HL-60 (cell line): ENCODE data around the gene MBLAC1.

Experiments
- DNase-seq, 2 experiments: peaks; one replicate each; pipeline ENCODE4 v3.0.0-alpha.2; 2010 to 2020; ENCODE audit warnings: low read depth in 1 of 2, low spot score in 1 of 2
- H3K27ac ChIP-seq: fragments of 250-450 bp; sonication (Bioruptor Pico); replicated peaks from 2 replicates; pipeline ENCODE4 v1.5.1; 2020; ENCODE audit warnings: mild to moderate bottlenecking, moderate library complexity
- H3K27me3 ChIP-seq: fragments of 250-450 bp; sonication (Bioruptor Pico); 2 replicates; pipeline ENCODE4 v1.5.1; 2021; ENCODE audit warnings: mild to moderate bottlenecking, moderate library complexity; ENCODE audit not compliant: insufficient read depth, poor library complexity, severe bottlenecking
- H3K4me3 ChIP-seq: replicated peaks from 2 replicates; pipeline ENCODE4 v1.5.1; 2011; ENCODE audit warnings: mild to moderate bottlenecking, control low read depth, low read length; ENCODE audit not compliant: insufficient read depth
- GABPA ChIP-seq: IDR thresholded peaks from 2 replicates; pipeline ENCODE4 v1.6.1; 2012; ENCODE audit warnings: low read depth
- POLR2AphosphoS5 ChIP-seq: IDR thresholded peaks from 2 replicates; pipeline ENCODE4 v1.6.1; 2012; ENCODE audit warnings: low read depth
- REST ChIP-seq: IDR thresholded peaks from 2 replicates; pipeline ENCODE4 v1.6.1; 2012; ENCODE audit warnings: low read depth; ENCODE audit not compliant: insufficient replicate concordance
- SPI1 ChIP-seq: IDR thresholded peaks from 2 replicates; pipeline ENCODE4 v1.6.1; 2012; ENCODE audit warnings: low read depth, mild to moderate bottlenecking, borderline replicate concordance
- TF ChIP-seq, protein P1 (sequence below): IDR thresholded peaks from one replicate; pipeline ENCODE4 v1.5.1; 2011; ENCODE audit warnings: low read length, control low read depth, inconsistent platforms; ENCODE audit not compliant: insufficient read depth

Gene MBLAC1

GRCh38 chr7:100107125-100107737 lies 19.5 kb upstream of the MBLAC1 start:
- Histone ChIP-seq H3K27me3 (no peaks in the 10 kb centered on the region), H3K27ac (no peak overlapping the region), H3K4me3 (no peak overlapping the region)
- no peak for DNase-seq
- no peak for TF ChIP-seq GABPA
- TF ChIP-seq REST, result no peak
- no peak for TF ChIP-seq SPI1
- TF ChIP-seq, protein P1, sequence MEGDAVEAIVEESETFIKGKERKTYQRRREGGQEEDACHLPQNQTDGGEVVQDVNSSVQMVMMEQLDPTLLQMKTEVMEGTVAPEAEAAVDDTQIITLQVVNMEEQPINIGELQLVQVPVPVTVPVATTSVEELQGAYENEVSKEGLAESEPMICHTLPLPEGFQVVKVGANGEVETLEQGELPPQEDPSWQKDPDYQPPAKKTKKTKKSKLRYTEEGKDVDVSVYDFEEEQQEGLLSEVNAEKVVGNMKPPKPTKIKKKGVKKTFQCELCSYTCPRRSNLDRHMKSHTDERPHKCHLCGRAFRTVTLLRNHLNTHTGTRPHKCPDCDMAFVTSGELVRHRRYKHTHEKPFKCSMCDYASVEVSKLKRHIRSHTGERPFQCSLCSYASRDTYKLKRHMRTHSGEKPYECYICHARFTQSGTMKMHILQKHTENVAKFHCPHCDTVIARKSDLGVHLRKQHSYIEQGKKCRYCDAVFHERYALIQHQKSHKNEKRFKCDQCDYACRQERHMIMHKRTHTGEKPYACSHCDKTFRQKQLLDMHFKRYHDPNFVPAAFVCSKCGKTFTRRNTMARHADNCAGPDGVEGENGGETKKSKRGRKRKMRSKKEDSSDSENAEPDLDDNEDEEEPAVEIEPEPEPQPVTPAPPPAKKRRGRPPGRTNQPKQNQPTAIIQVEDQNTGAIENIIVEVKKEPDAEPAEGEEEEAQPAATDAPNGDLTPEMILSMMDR, result no peak
- no peak for TF ChIP-seq POLR2AphosphoS5

- Histone ChIP-seq H3K4me3 (no peak overlapping the region), H3K27me3 (no peaks in the 10 kb centered on the region), H3K27ac (no peak overlapping the region)
- no peak for DNase-seq
- 0 out of 2 replicates have a peak, but pooled peaks have one; percentile 5 for TF ChIP-seq SPI1
- TF ChIP-seq, protein P1, result no peak
These were observed 18.9 kb upstream of the MBLAC1 start for GRCh38 chr7:100107890-100108289.

DNA sequence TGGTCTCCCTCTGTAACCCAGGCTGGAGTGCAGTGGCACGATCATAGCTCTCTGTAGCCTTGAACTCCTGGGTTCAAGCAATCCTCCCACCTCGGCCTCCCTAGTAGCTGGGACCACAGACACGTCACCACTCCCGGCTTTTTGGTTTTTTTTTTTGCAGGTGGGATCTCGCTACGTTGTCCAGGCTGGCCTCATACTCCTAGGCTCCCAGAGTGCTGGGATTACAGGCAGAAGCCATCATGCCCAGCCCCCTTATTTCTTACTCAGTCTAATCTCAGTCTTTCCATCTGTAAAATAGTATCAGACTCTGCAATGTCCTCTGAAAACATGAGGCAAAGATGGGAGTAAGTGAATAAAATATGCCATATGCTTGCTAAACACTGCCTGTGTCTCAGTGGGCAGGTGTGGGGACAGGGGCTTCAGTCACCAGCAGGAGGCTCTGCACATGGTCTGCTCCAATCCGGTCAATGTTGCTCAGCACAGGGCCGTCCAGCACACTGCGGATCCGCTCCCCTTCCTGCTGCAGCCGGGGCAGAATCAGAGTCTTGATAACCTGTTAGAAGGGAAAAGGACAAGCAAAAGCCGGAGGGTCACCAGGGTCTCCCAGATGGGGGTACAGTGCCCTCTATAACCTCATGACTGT lies 17.1 kb upstream of the MBLAC1 start:
- Histone ChIP-seq H3K4me3 (no peak overlapping the region), H3K27ac (no peak overlapping the region), H3K27me3 (no peaks in the 10 kb centered on the region)
- TF ChIP-seq, protein P1, result no peak
- TF ChIP-seq GABPA, result no peak
- TF ChIP-seq REST, result no peak
- TF ChIP-seq SPI1, result no peak
- no peak for TF ChIP-seq POLR2AphosphoS5
- DNase-seq, result no peak
